ENCODE data around the gene GAB2.
A peak's percentile ranks its signal among the peaks of the same experiment; 100 is the strongest.
"Not testable (repeated sequence)": the region's sequence is repeated elsewhere in the genome, so short reads cannot be mapped to it uniquely, and the experiment has no call there.

GAB2 gene

DNA sequence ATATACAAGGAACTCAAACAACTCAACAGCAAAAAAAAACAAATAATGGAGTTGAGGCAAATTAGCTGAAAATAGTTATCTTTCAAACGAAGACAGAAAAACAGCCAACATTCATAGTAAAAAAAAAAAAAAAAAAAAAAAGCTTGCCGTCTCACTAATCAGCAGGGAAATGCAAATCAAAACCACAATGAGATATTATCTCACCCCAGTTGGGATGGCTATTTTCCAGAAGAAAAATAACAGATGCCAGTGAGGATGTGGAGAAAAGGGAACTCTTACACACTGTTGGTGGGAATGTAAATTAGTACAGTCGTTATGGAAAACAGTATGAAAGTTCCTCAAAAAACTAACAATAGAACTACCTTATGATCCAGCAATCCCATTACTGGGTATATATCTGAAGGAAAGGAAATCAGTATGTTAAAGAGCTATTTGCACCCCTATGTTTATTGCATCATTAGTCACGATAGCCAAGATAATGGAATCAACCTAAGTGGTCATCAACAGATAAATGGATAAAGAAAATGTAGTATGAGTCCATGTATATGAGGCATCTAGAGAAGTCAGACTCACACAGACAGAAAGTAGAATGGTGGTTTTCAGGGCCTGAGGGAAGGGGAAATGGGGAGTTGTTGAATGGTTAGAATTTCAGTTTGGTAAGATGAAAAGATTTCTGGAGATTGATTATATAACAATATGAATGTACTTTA lies 172.9 kb downstream of the GAB2 start:
- DNase-seq (ENCODE audit: low spot score): no peak

- DNase-seq (ENCODE audit: low spot score): no peak
These were observed 173.5 kb downstream of the GAB2 start for GRCh38 chr11:78244080-78244479.

DNA sequence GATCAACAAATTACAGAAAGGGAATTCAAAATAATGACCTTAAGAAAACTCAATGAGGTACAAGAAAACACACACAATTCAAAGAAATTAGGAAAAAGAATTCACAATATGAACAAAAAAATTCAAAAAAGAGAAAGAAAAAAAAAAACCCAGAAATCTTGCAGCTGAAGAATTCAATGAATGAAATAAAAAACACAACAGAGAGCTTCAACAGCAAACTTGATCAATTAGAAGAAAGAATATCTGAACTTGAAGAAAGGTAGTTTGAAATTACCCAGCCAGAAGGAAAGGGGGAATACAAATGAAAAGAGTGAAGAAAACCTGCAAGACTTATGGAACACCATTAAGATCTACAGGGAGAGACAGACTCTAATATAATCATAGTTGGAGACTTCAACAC lies 176.1 kb downstream of the GAB2 start:
- no peak for DNase-seq (ENCODE audit: low spot score)

- no peak for DNase-seq (ENCODE audit: low spot score)
These were observed 177.8 kb downstream of the GAB2 start for GRCh38 chr11:78239781-78240180.

DNA sequence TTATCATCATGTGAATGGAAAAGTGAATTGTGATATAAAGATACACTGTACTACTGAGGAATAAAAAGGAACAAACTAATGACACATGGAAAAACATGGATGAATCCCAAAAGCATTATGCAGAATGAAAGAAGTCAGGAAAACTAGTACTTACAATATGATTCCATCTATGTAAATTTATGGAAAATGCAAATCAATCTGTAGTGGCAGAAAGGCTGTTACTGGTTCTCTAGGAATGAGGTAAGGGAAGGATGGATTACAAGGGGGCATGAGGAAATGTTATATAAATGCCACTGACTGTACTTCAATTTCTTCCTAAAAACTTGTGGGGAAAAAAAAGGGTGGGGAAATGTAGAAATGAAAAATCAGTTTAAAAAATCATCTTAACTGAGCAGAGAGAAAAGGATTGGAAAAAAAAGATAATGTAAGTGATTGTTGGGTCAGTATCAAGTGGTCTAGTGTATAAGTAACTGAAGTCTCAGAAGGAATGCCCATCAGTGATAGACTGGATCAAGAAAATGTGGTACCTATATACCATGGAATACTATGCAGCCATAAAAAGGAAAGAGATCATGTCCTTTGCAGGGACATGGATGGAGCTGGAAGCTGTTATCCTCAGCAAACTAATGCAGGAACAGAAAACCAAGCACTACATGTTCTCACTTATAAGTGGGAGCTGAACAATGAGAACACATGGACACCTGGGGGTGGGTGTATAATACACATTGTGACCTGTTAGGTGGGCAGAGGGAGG lies 180.2 kb downstream of the GAB2 start:
- DNase-seq (ENCODE audit: low spot score): no peak

DNA sequence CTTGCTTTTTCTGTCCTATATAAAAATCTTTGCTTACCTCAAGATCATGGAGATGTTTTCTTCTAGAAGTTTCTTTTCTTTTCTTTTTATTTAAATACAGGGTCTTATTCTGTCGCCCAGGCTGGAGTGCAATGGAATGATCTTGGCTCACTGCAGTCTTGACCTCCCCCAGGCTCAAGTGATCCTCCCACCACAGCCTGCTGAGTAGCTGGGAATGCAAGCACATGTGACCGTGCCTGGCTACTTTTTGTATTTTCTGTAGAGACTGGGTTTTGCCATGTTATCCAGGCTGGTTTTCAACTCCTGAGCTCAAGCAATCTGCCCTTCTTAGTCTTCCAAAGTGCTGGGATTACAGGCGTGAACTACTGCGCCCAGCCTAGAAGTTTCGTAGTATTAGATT lies 183.6 kb downstream of the GAB2 start:
- no peak for DNase-seq (ENCODE audit: low spot score)

DNA sequence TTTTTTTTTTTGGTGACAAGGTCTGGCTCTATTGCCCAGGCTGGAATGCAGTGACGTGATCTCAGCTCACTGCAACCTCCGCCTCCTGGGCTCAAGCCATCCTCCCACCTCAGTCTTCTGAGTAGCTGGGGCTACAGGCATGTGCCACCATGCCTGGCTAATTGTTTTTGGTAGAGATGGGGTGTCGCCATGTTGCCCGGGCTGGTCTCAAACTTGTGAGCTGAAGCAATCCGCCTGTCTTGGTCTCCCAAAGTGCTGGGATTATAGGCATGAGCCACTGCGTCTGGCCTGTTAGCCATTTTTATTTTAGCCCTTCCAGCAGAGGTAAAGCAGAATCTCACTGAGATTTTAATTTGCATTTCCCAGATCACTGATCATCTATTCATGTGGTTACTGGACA lies 184.6 kb downstream of the GAB2 start:
- DNase-seq (ENCODE audit: low spot score): not testable (repeated sequence)

- no peak for DNase-seq (ENCODE audit: low spot score)
These were observed 185.6 kb downstream of the GAB2 start for GRCh38 chr11:78231962-78232501.

DNA sequence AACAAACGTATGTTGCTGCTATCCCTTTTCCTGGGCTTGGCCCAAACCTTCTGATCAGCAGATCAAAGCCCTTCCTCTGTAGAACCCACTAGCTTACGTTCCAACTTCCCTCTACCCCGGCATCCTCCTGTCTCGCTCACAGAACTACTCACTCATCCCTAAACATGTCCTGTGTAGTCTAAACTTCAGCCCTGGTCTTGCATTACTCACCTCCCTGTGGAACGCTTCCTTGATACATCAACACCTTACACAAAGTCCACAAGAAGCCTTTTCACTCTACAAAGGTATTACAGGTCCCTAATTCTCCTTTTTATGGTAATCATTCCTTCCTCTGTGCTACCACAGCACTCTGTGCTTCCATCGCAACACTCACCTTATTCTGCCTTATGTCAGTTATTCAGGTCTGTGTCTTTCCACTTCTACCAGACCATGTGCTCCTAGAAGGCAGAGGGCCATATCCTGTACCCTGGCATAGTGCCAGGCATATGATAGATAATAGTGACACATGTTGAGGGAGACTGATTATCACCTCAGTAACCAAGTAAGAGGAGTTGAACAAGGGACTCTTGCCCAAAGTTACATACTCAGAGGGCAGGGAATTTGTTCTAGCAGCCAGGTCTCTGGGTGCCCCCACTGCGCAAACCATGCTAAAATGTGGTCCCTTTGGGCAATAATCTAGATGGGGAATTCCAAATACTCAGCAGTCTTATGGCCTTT lies 187.3 kb downstream of the GAB2 start:
- no peak for DNase-seq (ENCODE audit: low spot score)

- DNase-seq (ENCODE audit: low spot score): no peak
These were observed 188.5 kb downstream of the GAB2 start for GRCh38 chr11:78229106-78229505.

- DNase-seq (ENCODE audit: low spot score): peak; percentile 74
These were observed 189.2 kb downstream of the GAB2 start for GRCh38 chr11:78228467-78228866.

DNA sequence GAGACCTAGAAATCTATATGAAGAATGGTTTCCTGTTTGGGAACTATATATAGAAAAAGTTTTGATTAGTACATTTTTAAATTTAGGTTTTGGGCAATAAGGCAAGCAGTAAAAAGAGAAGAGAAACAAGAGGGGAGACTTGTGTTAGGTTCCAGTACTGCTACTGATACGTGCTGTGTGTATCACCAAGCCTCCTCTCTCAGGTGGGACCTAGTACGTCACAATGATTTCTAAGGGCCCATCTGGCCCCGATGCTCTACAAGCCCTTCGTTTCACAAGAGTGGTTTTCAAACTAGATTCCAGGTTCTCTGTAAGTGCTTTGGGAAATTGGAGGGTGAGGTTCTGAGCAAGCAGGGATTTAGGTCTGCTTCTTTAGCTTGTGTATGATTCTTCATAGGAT lies 189.7 kb downstream of the GAB2 start:
- DNase-seq (ENCODE audit: low spot score): no peak

DNA sequence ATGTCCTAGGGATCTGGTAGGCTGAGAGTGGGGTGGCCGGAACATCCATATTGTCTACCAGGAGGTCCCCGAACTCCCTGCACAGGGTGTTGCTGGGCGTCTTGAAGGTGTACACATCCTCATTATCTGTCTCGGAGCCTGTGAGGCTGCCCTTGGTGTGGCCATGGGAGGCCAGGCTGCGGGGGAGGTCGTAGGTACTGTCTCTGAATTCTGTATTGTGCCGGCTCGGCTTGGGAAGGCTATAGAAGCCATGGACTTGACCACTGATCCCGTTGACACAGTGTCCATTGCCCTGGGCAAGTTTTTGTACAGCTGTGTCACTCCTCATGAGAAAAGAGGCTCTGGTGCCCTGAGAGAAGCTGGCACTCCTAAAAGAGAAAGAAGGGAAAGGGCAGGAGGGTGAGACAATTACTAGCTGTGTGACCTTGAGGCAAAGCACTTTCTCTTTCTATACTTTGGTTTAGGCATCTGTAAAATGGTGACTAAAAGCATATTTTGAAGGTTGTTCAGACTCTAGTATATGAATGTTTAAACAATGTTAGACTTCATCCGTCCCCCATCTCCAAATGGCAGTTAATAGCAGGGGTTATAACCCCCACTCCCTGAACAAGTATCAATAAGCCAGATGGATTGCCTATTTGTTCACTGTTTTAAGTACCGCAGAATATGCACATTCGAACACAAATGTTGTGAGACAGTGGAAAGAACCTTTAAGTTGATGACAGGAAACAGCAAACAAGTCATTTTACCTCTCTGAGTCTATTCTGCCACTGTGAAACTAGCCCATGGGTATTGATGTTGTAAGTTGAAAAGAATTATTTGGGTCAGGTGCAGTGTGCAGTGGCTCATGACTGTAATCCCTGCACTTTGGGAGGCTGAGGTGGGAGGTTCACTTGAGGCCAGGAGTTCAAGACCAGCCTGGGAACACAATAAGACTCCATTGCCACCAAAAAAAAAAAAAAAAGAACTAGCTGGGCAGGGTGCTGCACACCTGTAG lies 190.6 kb downstream of the GAB2 start:
- DNase-seq (ENCODE audit: low spot score): no peak

GRCh38 chr11:78224906-78225420 lies 192.7 kb downstream of the GAB2 start:
- no peak for DNase-seq (ENCODE audit: low spot score)

DNA sequence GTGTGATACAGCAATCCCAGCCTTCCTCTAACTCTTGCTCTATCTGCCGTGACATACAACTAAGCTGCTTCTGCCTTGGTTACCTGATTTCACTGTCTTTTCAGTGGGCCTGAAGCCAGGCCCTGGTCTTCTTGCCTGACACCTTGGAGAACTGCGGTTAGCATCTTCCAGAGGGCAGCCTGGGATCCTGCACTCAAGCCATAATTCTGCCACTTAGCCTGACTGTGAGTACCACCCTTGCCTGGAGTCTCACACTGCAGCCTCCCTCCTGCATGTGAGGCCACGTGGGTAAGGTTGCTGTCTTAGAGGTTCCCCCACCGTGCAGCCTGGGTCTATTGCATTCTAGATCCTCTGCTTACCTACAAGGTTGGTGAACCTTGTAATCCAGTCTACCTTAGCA lies 193.1 kb downstream of the GAB2 start:
- no peak for DNase-seq (ENCODE audit: low spot score)

DNA sequence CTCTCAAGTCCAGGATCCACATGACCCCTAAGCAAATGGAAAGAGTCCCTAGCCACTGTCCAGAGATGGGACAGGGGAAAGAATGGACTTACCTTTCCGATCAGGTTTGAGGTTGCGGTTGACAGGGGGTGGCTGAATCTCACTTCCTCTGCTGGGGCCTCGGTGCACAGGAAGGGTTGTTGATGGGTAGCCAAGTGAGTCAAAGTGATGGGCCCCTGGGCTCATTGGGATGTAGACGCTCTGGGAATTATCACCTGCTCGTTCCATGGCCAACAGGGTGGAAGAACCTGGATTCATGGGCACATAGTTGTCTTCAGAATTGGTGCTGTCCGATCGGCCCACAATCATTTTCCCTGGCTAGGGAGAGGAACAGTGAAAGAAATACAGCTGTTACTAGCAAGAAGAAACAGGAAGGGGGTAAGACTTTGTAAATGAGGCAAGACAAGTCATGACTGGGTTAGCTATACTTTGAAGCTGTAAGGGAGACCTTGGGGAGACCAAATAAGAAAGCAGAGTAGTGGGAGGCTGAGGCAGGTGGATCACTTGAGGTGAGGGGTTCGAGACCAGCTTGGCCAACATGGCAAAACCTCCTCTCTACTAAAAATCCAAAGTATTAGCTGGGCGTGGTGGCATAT lies 194.2 kb downstream of the GAB2 start:
- DNase-seq (ENCODE audit: low spot score): no peak

DNA sequence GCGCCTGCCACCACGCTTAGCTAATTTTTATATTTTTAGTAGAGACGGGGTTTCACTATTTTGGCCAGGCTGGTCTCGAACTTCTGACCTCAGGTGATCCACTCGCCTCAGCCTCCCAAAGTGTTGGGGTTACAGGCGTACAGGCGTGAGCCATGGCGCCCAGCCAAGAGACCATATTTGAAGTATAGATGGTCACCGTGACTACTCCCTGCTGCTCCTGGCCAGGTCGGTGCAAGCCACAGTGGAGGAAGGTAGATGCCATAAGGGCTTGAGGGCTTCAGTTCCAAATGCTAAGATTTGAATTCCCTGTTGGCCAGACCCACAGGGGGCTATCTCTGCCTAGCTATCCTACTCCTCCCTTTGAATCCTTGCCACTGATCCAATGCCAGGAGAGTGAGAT lies 194.9 kb downstream of the GAB2 start:
- not testable (repeated sequence) for DNase-seq (ENCODE audit: low spot score)

DNA sequence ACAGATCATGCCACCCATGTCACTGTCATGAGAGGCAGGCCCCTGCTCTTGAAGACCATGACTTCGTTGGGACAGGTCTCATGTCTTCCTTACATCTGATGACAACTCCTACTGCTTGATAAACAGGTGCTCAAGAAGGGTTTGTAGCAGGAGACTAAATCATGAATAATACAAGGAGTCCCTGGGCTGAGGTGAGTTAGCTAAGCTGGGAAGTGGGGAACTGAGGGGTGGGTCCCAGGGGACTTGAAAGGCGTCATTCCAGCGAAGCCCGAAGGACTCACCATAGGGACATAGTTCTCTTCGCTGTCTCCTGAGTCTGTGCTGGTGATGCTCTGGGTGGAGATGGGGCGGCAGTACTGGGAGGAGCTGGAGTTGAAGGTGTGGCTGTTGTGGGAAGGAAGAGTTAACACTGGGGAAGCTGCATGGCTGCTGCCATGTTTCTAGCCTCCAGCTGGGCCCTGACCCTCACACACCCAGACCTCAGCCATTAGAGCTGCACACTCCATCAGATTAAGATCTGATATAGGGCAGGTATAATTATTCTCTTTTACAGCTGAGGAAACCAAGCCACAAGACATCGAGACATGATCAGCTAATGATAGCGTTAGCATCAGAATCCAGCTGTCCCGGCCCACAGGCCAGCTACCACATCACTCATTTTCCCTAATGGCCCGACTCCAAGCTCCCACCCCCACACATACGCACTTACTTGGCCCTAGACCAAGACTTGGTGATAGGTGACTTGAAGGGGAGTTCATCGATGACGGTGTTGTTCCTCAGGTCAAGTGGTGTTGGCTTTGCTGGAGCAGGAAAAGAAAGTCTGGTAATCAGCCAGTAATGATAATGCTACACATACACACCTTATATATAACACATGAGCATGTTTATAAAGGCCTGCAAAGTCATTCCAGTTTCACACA lies 196.0 kb downstream of the GAB2 start:
- no peak for DNase-seq (ENCODE audit: low spot score)

Measured in SW480 (cell line).